ENCODE measurements around the gene SIRT7.

The SIRT7 gene

GRCh38 chr17:81904600-81905423 is 13.2 kb downstream of the SIRT7 start:
- peak in 1 of 5 donors; percentile 11 for DNase-seq

- no peak for DNase-seq
Measured at GRCh38 chr17:81903896-81904599, 13.9 kb downstream of the SIRT7 start.

- peak in 1 of 5 donors; percentile 11 for DNase-seq
Measured at GRCh38 chr17:81903415-81903831, 14.6 kb downstream of the SIRT7 start.

- no peak for DNase-seq
Measured at GRCh38 chr17:81902653-81903414, 15.1 kb downstream of the SIRT7 start.

GRCh38 chr17:81902023-81902652 is 15.8 kb downstream of the SIRT7 start, which contains the start of gene NPB:
Gene NPB, plus strand, starts transcription at chr17:81902238. Its CDS starts 40 bp downstream, at chr17:81902278.
- peak in 1 of 5 donors; percentile 17 for DNase-seq

- DNase-seq, result peak in 1 of 5 donors; percentile 9
Measured at GRCh38 chr17:81901167-81902022, 16.6 kb downstream of the SIRT7 start.

- no peak for DNase-seq
Measured at GRCh38 chr17:81900181-81900820, 17.7 kb downstream of the SIRT7 start.

GRCh38 chr17:81899514-81900166 is 18.3 kb downstream of the SIRT7 start:
- no peak for DNase-seq

GRCh38 chr17:81898885-81899284 is 19.1 kb downstream of the SIRT7 start:
- no peak for DNase-seq

- no peak for DNase-seq
Measured at GRCh38 chr17:81898029-81898866, 19.7 kb downstream of the SIRT7 start.

GRCh38 chr17:81895400-81895799 is 22.6 kb downstream of the SIRT7 start:
- DNase-seq, result no peak

- peak in 1 of 5 donors; percentile 8 for DNase-seq
Measured at GRCh38 chr17:81891303-81891552, 26.7 kb downstream of the SIRT7 start.

GRCh38 chr17:81890447-81891302 is 27.3 kb downstream of the SIRT7 start:
- DNase-seq, result peak in 2 of 5 donors; percentile 15 to 31

- DNase-seq, result no peak
Measured at GRCh38 chr17:81889602-81890001, 28.4 kb downstream of the SIRT7 start.

GRCh38 chr17:81888988-81889595 is 28.9 kb downstream of the SIRT7 start:
- no peak for DNase-seq

GRCh38 chr17:81888105-81888987 is 29.6 kb downstream of the SIRT7 start:
- DNase-seq, result no peak

GRCh38 chr17:81885869-81886548 is 32.0 kb downstream of the SIRT7 start:
- no peak for DNase-seq

Measured in T-helper 1 cell (primary cell).